ENCODE measurements around the gene OARD1. TPM values are rescaled to one million over a fixed set of nuclear protein-coding genes. Genes with fewer than 3 reads are reported as not detected.

Gene OARD1
- total RNA-seq, 1 experiment from 2014 or later: 35.0 TPM

DNA sequence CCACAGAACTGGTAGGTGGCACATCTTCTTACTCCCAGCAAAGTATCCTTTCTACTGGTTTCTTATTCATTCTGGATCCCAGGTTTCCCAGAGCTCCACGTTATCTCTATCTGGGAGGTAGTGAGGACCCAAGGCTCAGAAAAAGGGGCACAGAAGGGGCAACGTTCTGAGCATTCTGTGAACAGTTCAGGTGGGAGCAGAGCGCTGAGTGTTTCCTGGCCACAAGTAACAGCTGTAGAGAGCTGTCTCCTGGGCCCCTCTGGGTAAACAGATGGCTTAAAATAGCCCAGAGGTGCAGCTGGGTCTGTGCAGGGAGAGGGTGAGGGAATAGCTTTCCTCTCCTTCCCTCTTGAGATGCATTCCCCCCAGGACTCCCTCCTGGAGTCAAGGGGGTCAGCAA, 17.0 kb downstream of the OARD1 start:
- no peak overlapping the region for H3K27ac ChIP-seq
- H3K4me3 ChIP-seq: no peak overlapping the region
- TF ChIP-seq EZH2 (IDR thresholded peaks at IDR 0.05; ENCODE audit: low read depth): no peak
- TF ChIP-seq, protein P1, sequence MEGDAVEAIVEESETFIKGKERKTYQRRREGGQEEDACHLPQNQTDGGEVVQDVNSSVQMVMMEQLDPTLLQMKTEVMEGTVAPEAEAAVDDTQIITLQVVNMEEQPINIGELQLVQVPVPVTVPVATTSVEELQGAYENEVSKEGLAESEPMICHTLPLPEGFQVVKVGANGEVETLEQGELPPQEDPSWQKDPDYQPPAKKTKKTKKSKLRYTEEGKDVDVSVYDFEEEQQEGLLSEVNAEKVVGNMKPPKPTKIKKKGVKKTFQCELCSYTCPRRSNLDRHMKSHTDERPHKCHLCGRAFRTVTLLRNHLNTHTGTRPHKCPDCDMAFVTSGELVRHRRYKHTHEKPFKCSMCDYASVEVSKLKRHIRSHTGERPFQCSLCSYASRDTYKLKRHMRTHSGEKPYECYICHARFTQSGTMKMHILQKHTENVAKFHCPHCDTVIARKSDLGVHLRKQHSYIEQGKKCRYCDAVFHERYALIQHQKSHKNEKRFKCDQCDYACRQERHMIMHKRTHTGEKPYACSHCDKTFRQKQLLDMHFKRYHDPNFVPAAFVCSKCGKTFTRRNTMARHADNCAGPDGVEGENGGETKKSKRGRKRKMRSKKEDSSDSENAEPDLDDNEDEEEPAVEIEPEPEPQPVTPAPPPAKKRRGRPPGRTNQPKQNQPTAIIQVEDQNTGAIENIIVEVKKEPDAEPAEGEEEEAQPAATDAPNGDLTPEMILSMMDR (conservative IDR thresholded peaks at IDR 0.05): no peak
- H3K79me2 ChIP-seq (ENCODE audit: low read depth): no peaks in the 10 kb centered on the region
- ChIA-PET POLR2A (ENCODE audit: unreplicated experiment) (no interaction called here), CTCF (no interaction called here)
- no peaks in the 10 kb centered on the region for H3K27me3 ChIP-seq (ENCODE audit: insufficient read depth, low read depth)
- H2AFZ ChIP-seq: no peak overlapping the region
- H3F3A ChIP-seq (ENCODE audit: insufficient read depth, low read depth): no peaks in the 10 kb centered on the region
- no peaks in the 10 kb centered on the region for H3K9me3 ChIP-seq (ENCODE audit: insufficient read depth, low read depth)
- H3K36me3 ChIP-seq (ENCODE audit: low read depth): no peaks in the 10 kb centered on the region
- no peak for DNase-seq
- no peaks in the 10 kb centered on the region for H3K9me2 ChIP-seq (ENCODE audit: insufficient read depth)
- BruUV-seq (replicated peaks): no TSS peak
- intact Hi-C loops (cut with micrococcal nuclease; ENCODE audit: unreplicated experiment): no loop called here
- no peaks in the 10 kb centered on the region for H4K20me1 ChIP-seq (ENCODE audit: insufficient read depth)
- H3K4me1 ChIP-seq (replicated peaks; ENCODE audit: insufficient read depth): no peaks in the 10 kb centered on the region
- no peak overlapping the region for H3K4me2 ChIP-seq

DNA sequence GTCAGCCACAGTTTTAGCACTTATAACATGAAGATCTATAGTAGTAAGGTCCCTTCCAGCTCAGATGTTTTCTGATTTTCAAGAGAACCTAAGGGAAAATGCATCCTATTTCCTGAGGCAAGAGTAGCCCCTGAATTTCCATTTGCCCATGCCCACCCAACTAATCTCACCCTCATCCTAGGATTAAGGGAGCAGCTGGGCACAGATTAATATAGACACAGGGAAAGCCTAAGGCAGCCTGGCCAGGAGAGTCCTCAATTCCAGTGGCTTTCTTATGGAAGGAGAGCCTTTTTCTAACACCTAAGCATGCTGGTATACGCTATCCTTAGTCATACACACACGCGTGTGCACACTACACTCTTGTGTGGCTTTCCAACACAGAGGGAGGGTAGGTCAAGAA, 17.6 kb downstream of the OARD1 start:
- no peak for TF ChIP-seq EZH2 (IDR thresholded peaks at IDR 0.05; ENCODE audit: low read depth)
- TF ChIP-seq, protein P1 (conservative IDR thresholded peaks at IDR 0.05): no peak
- POLR2A ChIA-PET (ENCODE audit: unreplicated experiment): interaction anchor here (0.5 kb wide), 1 partner anchor 116 kb away, joined by 3 read pairs; no protein-coding TSS in a partner anchor
- no peaks in the 10 kb centered on the region for H3K36me3 ChIP-seq (ENCODE audit: low read depth)
- CTCF ChIA-PET: no interaction called here
- H3F3A ChIP-seq (ENCODE audit: insufficient read depth, low read depth): no peaks in the 10 kb centered on the region
- H3K27me3 ChIP-seq (ENCODE audit: insufficient read depth, low read depth): no peaks in the 10 kb centered on the region
- no peaks in the 10 kb centered on the region for H4K20me1 ChIP-seq (ENCODE audit: insufficient read depth)
- H3K79me2 ChIP-seq (ENCODE audit: low read depth): no peaks in the 10 kb centered on the region
- no peaks in the 10 kb centered on the region for H3K9me3 ChIP-seq (ENCODE audit: insufficient read depth, low read depth)
- no peak overlapping the region for H3K4me2 ChIP-seq
- no peaks in the 10 kb centered on the region for H3K9me2 ChIP-seq (ENCODE audit: insufficient read depth)
- H3K4me3 ChIP-seq: no peak overlapping the region
- H3K4me1 ChIP-seq (replicated peaks; ENCODE audit: insufficient read depth): no peaks in the 10 kb centered on the region
- intact Hi-C loops (cut with micrococcal nuclease; ENCODE audit: unreplicated experiment): no loop called here
- no peak overlapping the region for H3K27ac ChIP-seq
- no peak for DNase-seq
- BruUV-seq (replicated peaks): no TSS peak
- H2AFZ ChIP-seq: no peak overlapping the region

DNA sequence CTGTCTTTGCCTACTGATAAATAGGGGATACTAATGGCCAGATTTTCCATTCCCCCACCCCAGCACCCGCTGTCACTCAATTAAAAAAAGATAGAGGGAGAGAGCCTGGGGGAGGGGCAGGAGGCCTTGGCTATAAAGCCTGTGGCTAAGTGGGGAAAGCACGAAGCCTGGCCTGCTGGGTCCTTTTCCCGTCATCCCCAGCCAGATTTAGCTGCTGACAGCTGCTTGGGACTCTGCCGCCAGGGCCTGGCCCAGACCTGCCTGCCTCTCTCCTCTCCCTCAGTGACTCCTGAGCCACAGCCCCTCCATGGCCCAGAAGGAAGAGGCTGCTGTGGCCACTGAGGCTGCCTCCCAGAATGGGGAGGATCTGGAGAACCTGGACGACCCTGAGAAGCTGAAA, 19.1 kb downstream of the OARD1 start, which contains the start of gene APOBEC2:
TSS of gene APOBEC2 (plus strand) at position 162 of the 400 bp plus-strand sequence. CDS start at position 308, 146 bp downstream.
- CTCF ChIA-PET: no interaction called here
- POLR2A ChIA-PET (ENCODE audit: unreplicated experiment): no interaction called here

More for the DNA sequence above, 19.1 kb downstream of the OARD1 start, which contains the start of gene APOBEC2:
- Histone ChIP-seq H3K4me3 (no peak within 1 kb of the TSS), H3K4me1 (replicated peaks; ENCODE audit: insufficient read depth) (no peaks in the 10 kb centered on the region), H4K20me1 (ENCODE audit: insufficient read depth) (no peaks in the 10 kb centered on the region), H3K27ac (no peak within 1 kb of the TSS), H3F3A (ENCODE audit: insufficient read depth, low read depth) (no peaks in the 10 kb centered on the region), H3K9me2 (ENCODE audit: insufficient read depth) (no peaks in the 10 kb centered on the region), H3K4me2 (no peak within 1 kb of the TSS), H3K9me3 (ENCODE audit: insufficient read depth, low read depth) (no peaks in the 10 kb centered on the region), H3K36me3 (ENCODE audit: low read depth) (no peaks in the 10 kb centered on the region), H3K27me3 (ENCODE audit: insufficient read depth, low read depth) (no peaks in the 10 kb centered on the region), H3K79me2 (ENCODE audit: low read depth) (no peaks in the 10 kb centered on the region), H2AFZ (no peak within 1 kb of the TSS)
- intact Hi-C loops (cut with micrococcal nuclease; ENCODE audit: unreplicated experiment): no loop called here
- TF ChIP-seq, protein P1 (conservative IDR thresholded peaks at IDR 0.05): no peak
- no peak for TF ChIP-seq EZH2 (IDR thresholded peaks at IDR 0.05; ENCODE audit: low read depth)
- BruUV-seq (replicated peaks): no TSS peak
- no peak for DNase-seq

Data from PC-9 (cell line).